HEK293 (cell line): ENCODE results near the gene PYGM.

Experiments
- ZNF664 ChIP-seq: fragments of 450-650 bp; formaldehyde crosslinking; IDR thresholded peaks from 2 replicates; pipeline ENCODE4 v1.5.1; 2016; ENCODE audit warnings: missing biosample characterization, missing genetic modification characterization
- TF ChIP-seq, protein P1 (sequence below): fragments of 450-650 bp; formaldehyde crosslinking; IDR thresholded peaks from 2 replicates; pipeline ENCODE4 v1.5.1; 2016; ENCODE audit warnings: missing biosample characterization, missing genetic modification characterization

DNA sequence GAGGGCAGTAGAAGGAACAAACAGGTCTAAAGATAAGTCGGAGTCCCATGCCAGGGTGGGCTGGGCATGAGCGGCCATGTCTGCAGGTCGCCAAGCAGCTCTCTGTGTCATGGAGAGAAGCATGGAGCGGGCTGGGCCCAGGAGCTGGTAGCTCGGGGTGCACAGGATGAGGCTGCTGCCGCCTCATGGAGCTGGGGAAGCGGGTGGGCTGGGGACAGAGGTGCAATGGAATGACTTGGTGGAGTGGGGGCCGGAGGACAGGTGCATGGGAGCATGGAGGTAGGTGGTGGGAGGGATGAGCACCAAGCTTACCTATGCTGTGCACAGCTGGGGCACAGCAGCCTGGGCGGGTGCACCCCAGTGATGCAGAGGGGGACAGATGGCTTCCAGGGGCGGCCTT lies 40.4 kb downstream of the PYGM start:
- TF ChIP-seq ZNF664 (tag by site-specific recombination): no peak
- TF ChIP-seq, protein P1, sequence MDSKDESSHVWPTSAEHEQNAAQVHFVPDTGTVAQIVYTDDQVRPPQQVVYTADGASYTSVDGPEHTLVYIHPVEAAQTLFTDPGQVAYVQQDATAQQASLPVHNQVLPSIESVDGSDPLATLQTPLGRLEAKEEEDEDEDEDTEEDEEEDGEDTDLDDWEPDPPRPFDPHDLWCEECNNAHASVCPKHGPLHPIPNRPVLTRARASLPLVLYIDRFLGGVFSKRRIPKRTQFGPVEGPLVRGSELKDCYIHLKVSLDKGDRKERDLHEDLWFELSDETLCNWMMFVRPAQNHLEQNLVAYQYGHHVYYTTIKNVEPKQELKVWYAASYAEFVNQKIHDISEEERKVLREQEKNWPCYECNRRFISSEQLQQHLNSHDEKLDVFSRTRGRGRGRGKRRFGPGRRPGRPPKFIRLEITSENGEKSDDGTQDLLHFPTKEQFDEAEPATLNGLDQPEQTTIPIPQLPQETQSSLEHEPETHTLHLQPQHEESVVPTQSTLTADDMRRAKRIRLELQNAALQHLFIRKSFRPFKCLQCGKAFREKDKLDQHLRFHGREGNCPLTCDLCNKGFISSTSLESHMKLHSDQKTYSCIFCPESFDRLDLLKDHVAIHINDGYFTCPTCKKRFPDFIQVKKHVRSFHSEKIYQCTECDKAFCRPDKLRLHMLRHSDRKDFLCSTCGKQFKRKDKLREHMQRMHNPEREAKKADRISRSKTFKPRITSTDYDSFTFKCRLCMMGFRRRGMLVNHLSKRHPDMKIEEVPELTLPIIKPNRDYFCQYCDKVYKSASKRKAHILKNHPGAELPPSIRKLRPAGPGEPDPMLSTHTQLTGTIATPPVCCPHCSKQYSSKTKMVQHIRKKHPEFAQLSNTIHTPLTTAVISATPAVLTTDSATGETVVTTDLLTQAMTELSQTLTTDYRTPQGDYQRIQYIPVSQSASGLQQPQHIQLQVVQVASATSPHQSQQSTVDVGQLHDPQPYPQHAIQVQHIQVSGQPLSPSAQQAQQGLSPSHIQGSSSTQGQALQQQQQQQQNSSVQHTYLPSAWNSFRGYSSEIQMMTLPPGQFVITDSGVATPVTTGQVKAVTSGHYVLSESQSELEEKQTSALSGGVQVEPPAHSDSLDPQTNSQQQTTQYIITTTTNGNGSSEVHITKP (tag by site-specific recombination): no peak
